K562 (cell line): ENCODE results near the gene SHC1. TPM values are rescaled to one million over a fixed set of nuclear protein-coding genes. Genes with fewer than 3 reads are reported as not detected.

Experiments used
- ARID2 ChIP-seq: fragments of 450-650 bp; IDR thresholded peaks from 2 replicates; pipeline ENCODE4 v1.6.1; 2017; ENCODE audit warnings: antibody characterized with exemption, mild to moderate bottlenecking
- CHD1 ChIP-seq: fragments of 200-600 bp; sonication (generic); IDR thresholded peaks from one replicate; pipeline ENCODE4 v1.6.1; 2012; ENCODE audit warnings: mild to moderate bottlenecking, moderate library complexity, low read length, inconsistent platforms
- E2F6 ChIP-seq, 2 experiments: IDR thresholded peaks; 2 replicates each; pipeline ENCODE4 v1.6.1; 2011; ENCODE audit warnings: borderline replicate concordance in 1 of 2, control low read depth in 1 of 2, low read depth in 1 of 2, low read length in 1 of 2, mild to moderate bottlenecking in 1 of 2, mixed read lengths in 1 of 2, moderate library complexity in 1 of 2; ENCODE audit not compliant: insufficient read depth in 1 of 2, insufficient read length in 1 of 2, poor library complexity in 1 of 2, severe bottlenecking in 1 of 2; ENCODE audit errors: extremely low read depth in 1 of 2
- FOXM1 ChIP-seq, 2 experiments: fragments of 450-650 bp in 1 of 2; sonication (generic) in 1 of 2; formaldehyde crosslinking in 1 of 2; IDR thresholded peaks; 2 replicates each; pipeline versions ENCODE4 v1.6.1 to v1.9.0; 2017 to 2022; ENCODE audit warnings: low read depth in 2 of 2, mild to moderate bottlenecking in 2 of 2, missing genetic modification reagents in 1 of 2, moderate library complexity in 1 of 2
- GTF2E2 ChIP-seq: fragments of 200-800 bp; sonication (Bioruptor generic); IDR thresholded peaks from 2 replicates; pipeline ENCODE4 v1.6.1; 2016; ENCODE audit warnings: missing genetic modification characterization, missing compliant biosample characterization
- HNRNPK ChIP-seq: fragments of 200-400 bp; formaldehyde crosslinking; IDR thresholded peaks from one replicate; pipeline ENCODE4 v1.6.1; 2018; ENCODE audit warnings: mild to moderate bottlenecking, low read depth, low read length; ENCODE audit not compliant: poor library complexity, severe bottlenecking
- KAT7 ChIP-seq: sonication (generic); formaldehyde crosslinking; IDR thresholded peaks from 2 replicates; pipeline ENCODE4 v1.8.0; 2022; ENCODE audit warnings: missing genetic modification reagents, mild to moderate bottlenecking, borderline replicate concordance
- KLF1 ChIP-seq: fragments of 450-650 bp; IDR thresholded peaks from 2 replicates; pipeline ENCODE4 v1.6.1; 2016; ENCODE audit warnings: missing genetic modification characterization, missing compliant biosample characterization
- MAZ ChIP-seq, 2 experiments: fragments of 450-650 bp in 1 of 2; sonication (generic) in 1 of 2; formaldehyde crosslinking; IDR thresholded peaks in 1 of 2; conservative IDR thresholded peaks in 1 of 2; 2 replicates each; pipeline versions ENCODE4 v1.4.0 to v1.5.0; 2020; ENCODE audit warnings: mild to moderate bottlenecking in 1 of 2, missing genetic modification reagents in 1 of 2
- MXD1 ChIP-seq: fragments of 250-450 bp; sonication (Bioruptor Pico); IDR thresholded peaks from 2 replicates; pipeline ENCODE4 v1.8.0; 2021; ENCODE audit warnings: borderline replicate concordance, mild to moderate bottlenecking, moderate library complexity; ENCODE audit not compliant: poor library complexity, severe bottlenecking
- PHB2 ChIP-seq: fragments of 450-650 bp; IDR thresholded peaks from 2 replicates; pipeline ENCODE4 v1.6.1; 2017; ENCODE audit warnings: low read depth
- POLR2AphosphoS5 ChIP-seq: IDR thresholded peaks from 2 replicates; pipeline ENCODE4 v1.6.1; 2011; ENCODE audit warnings: mild to moderate bottlenecking, low read depth, low read length, moderate library complexity; ENCODE audit not compliant: control insufficient read depth, insufficient read depth
- POLR2G ChIP-seq: fragments of 200-400 bp; formaldehyde crosslinking; IDR thresholded peaks from 2 replicates; pipeline ENCODE4 v1.6.1; 2017; ENCODE audit warnings: low read depth, mild to moderate bottlenecking, antibody characterized with exemption, low read length, moderate library complexity
- SRSF7 ChIP-seq: fragments of 200-400 bp; formaldehyde crosslinking; optimal IDR thresholded peaks from 2 replicates; pipeline ENCODE3; 2017; ENCODE audit warnings: mild to moderate bottlenecking, low read depth, low read length
- U2AF1 ChIP-seq: fragments of 200-400 bp; formaldehyde crosslinking; optimal IDR thresholded peaks from 2 replicates; pipeline ENCODE3; 2017; ENCODE audit warnings: mild to moderate bottlenecking, low read depth, low read length, moderate library complexity
- XRCC5 ChIP-seq: fragments of 200-400 bp; formaldehyde crosslinking; IDR thresholded peaks from 2 replicates; pipeline ENCODE4 v1.6.1; 2017; ENCODE audit warnings: low read depth, mild to moderate bottlenecking, low read length
- ZNF639 ChIP-seq, 2 experiments: fragments of 200-800 bp in 1 of 2; sonication (Bioruptor generic) in 1 of 2; sonication (generic) in 1 of 2; formaldehyde crosslinking in 1 of 2; IDR thresholded peaks in 1 of 2; conservative IDR thresholded peaks in 1 of 2; 2 replicates each; pipeline versions ENCODE4 v1.5.0 to v1.6.1; 2016 to 2020; ENCODE audit warnings: missing compliant biosample characterization in 1 of 2, missing genetic modification characterization in 1 of 2, missing genetic modification reagents in 1 of 2
- ZNF766 ChIP-seq: fragments of 200-800 bp; sonication (Bioruptor generic); conservative IDR thresholded peaks from 2 replicates; pipeline ENCODE4 v1.6.1; 2016; ENCODE audit warnings: missing genetic modification characterization, missing compliant biosample characterization
- polyA plus RNA-seq, 8 experiments: library from polyadenylated mRNA; depleted of rRNA in 4 of 8; stranded (reverse) in 5 of 8; unstranded in 3 of 8; fragments of >200 nt; fragmentation: Nextera tagmentation in 2 of 8; fragmentation: Illumina TruSeq in 1 of 8; extraction: Ambion mirVana in 2 of 8; extraction: Trizol in 1 of 8; gene quantifications; 2 replicates each; pipeline versions ENCODE4 v1.2.1 to v1.2.3, GENCODE V29; 2011 to 2014; ENCODE audit warnings: inconsistent platforms in 1 of 8, missing spikeins in 1 of 8
- total RNA-seq, 7 experiments: library from RNA; depleted of rRNA in 6 of 7; stranded (reverse); fragments of >200 nt in 6 of 7; fragmentation: Illumina TruSeq in 2 of 7; extraction: Trizol in 2 of 7; gene quantifications; 2 replicates each; pipeline versions ENCODE4 v1.2.1 to v1.2.3, GENCODE V29; 2011 to 2021; ENCODE audit warnings: low replicate concordance in 1 of 7
- TF ChIP-seq, protein P1 (sequence below): fragments of 200-800 bp; sonication (Bioruptor generic); IDR thresholded peaks from 2 replicates; pipeline ENCODE4 v1.6.1; 2017; ENCODE audit warnings: missing genetic modification characterization, missing compliant biosample characterization

The SHC1 gene
- total and polyA plus RNA-seq, 9 of the 15 experiments (the other 6 are each of a cell fraction or from before 2014, with no cell fraction given) = 4.1 to 113 (median 51.9) TPM

DNA sequence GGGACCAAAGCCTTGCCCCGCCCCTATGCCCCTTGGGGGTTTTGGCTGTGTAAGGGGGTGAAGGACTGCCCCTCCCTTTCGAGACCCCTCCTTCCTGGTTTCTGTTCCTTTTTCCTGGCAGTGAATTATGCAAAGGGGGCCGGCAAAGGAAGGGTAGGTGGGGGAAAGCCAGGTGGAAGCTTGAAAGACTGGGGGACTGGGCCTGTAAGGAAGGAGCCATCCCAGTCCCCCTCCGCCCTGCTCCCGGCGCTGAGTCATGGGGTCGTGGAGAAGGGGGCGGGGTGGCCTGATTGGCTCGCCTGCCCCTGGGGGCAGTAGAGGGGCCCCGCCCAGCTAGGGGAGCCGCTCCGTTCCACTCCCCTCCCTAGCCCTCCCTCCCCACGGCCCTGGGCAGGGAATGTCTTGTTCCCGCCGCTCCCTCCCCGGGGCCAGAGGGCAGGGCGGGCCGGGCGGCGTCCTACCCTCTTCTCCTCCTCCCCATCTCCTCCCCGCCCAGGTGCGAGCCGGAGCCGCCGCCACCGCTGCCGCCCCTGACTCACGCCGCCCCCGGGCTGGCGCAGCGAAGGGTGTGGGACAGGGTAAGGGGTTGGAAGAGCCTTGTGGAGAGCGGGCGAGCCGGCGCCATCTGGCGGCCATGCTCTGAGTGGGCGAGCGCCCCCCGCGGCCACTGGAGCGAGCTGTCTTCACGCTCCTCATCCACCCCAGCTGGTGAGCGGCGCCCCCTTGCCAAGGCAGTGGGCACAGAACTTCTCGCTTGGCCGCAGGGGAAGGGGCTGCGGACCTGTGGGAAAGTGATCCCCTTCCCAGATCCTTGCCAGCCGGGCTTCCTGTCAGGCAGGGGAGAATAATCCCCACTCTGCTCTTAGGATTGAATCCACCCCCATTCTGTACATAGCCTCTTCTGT is 46.7 kb upstream of the SHC1 start (continued):
- TF ChIP-seq POLR2AphosphoS5 (peak; percentile 55; the same call in 1 of the 2 replicates), ZNF766 (CRISPR knock-in tag) (0 out of 2 replicates have a peak, but pooled peaks have one; percentile 53), SRSF7 (no peak), GTF2E2 (peak; percentile 25; the same call in 1 of the 2 replicates), E2F6 (IDR thresholded peaks at IDR 0.05; ENCODE audit: borderline replicate concordance in 1 of 2, extremely low read depth in 1 of 2, insufficient read depth in 1 of 2, insufficient read length in 1 of 2, low read depth in 1 of 2, low read length in 1 of 2, poor library complexity in 1 of 2, severe bottlenecking in 1 of 2) (peak; percentile 33 to 41), ZNF639 (CRISPR knock-in tag; conservative IDR thresholded peaks at IDR 0.05 in 1 of 2, IDR thresholded peaks at IDR 0.05 in 1 of 2) (0 out of 4 replicates have a peak, but pooled peaks of 1 of the 2 experiments have one; percentile 54), CHD1 (no peak), ARID2 (peak; percentile 78), XRCC5 (peak; percentile 99), HNRNPK (peak; percentile 97), PHB2 (no peak), FOXM1 (IDR thresholded peaks at IDR 0.05; ENCODE audit: low read depth) (no peak), FOXM1 (CRISPR knock-in tag; IDR thresholded peaks at IDR 0.05; ENCODE audit: low read depth) (no peak; the same call in 1 of the 2 replicates), U2AF1 (peak; percentile 82), KAT7 (peak; percentile 97; the same call in 1 of the 2 replicates), POLR2G (peak; percentile 87), KLF1 (tag) (no peak; the same call in 1 of the 2 replicates), MAZ (CRISPR knock-in tag; conservative IDR thresholded peaks at IDR 0.05 in 1 of 2, IDR thresholded peaks at IDR 0.05 in 1 of 2) (peak; percentile 98 to 99), MXD1 (CRISPR knock-in tag) (no peak)
- TF ChIP-seq, protein P1, sequence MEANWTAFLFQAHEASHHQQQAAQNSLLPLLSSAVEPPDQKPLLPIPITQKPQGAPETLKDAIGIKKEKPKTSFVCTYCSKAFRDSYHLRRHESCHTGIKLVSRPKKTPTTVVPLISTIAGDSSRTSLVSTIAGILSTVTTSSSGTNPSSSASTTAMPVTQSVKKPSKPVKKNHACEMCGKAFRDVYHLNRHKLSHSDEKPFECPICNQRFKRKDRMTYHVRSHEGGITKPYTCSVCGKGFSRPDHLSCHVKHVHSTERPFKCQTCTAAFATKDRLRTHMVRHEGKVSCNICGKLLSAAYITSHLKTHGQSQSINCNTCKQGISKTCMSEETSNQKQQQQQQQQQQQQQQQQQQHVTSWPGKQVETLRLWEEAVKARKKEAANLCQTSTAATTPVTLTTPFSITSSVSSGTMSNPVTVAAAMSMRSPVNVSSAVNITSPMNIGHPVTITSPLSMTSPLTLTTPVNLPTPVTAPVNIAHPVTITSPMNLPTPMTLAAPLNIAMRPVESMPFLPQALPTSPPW (CRISPR knock-in tag) = peak; percentile 86
